Muscle of arm (tissue), 12 donors: ENCODE data around the gene TJAP1. TPM values are rescaled to one million over a fixed set of nuclear protein-coding genes. Genes with fewer than 3 reads are reported as not detected.
"Not testable (repeated sequence)": the region's sequence is repeated elsewhere in the genome, so short reads cannot be mapped to it uniquely, and the experiment has no call there.

Source experiments
- DNase-seq: peaks from one replicate; pipeline ENCODE4 v3.0.0-alpha.2; 2013
- polyA plus RNA-seq, 12 donors: library from polyadenylated mRNA; unstranded; fragments of 120-200 nt; gene quantifications; one replicate each; pipeline ENCODE4 v1.2.1, GENCODE V29; 2013; ENCODE audit not compliant: insufficient read length in 12 of 12

The TJAP1 gene
- polyA plus RNA-seq, 12 donors, result 21.2 to 38.0 (median 25.5) TPM; not detected in 1

DNA sequence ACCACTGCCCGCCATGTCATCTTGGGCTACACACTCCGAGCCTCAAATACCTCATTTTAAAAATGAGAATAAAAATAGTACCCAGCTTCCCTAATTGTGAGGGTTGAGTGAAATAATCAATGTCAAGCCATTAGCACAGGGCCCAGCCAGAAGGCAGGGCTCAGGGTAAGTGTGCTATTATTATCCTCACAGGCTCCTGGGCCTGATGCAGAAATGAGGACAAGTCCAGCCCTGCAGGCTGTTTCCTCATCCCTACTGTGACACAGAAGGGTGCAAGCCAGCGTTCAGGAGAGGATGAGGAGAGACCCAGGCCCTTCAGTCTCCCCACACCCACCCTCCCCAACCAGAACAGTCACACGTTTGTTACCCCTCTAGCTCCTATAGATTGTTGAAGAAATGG, 26.0 kb upstream of the TJAP1 start:
- no peak for DNase-seq

DNA sequence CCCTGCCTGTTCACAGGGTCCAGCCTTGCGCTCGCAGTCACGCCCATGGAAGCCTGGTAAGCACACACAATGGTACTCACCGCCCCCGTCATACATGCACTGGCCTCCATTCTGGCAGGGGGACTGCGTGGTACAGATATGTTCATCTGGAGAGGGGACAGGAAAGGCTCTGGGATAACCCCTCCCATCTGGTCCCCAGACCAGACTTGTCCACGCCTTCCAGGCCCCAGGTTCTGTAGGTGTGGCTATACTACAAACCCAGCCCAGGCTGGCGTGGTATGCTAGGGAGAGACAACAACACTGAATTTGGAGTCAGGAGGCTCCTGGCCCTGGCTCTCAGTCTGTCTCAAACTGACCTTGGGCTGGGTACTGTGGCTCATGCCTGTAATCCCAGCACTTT, 25.4 kb upstream of the TJAP1 start:
- DNase-seq, result no peak

DNA sequence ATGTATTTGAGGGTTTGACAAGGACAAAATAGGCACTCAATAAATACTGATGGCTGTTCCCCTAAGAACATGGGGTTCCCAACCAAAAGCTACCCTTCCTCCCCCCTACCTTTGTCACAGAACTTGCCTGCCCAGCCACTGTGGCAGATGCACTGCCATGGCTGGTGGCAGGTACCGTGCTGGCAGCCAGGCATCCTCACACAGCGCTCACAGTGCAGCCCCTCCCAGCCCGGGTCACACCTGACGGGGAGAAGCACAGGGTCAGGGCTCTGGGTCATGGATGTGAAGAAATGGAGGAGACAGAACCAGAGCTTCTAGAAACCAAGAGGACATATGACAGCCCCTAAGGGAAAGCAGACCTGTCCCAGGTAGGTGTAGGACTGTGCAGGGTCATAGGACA, 24.5 kb upstream of the TJAP1 start:
- DNase-seq, result no peak

DNA sequence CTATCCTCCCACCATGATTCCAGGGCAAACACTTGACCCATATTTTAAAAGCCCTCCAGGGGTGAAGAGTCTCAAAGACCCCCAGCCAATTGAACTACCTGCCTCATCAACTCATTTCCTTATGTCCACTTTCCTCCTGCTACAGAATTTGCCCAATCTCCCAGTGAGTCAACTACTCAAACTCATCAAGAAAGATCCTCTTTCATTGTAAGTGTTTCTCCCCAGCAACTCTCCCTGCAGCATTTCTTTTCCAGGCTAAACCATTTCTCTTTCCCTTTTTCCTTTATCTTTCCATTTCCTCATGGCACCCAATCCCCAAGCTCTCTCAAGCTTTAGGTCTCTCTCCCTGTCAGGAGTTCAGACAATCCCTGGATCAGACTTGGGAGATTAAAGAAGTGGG, 23.5 kb upstream of the TJAP1 start:
- no peak for DNase-seq

DNA sequence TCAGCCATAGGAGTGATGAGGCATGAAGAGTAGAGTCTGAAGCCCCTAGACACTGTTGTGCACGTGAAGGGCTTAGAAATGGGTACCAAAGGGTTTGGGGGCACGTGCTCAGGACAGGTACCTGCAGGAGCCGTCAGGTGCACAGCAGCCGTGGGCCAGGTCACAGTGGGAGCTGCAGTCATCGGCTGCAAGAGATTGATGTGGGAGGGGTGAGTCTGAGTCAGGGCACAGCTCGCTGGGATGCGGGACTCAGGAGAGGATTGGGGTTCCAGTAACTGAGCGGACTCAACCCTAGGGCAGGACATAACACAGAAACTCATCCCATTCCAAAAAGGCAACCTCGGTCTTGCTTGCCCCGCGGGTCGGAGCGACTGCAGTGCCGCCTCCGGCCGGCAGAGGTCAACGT, 23.1 kb upstream of the TJAP1 start:
- peak; percentile 85 for DNase-seq

DNA sequence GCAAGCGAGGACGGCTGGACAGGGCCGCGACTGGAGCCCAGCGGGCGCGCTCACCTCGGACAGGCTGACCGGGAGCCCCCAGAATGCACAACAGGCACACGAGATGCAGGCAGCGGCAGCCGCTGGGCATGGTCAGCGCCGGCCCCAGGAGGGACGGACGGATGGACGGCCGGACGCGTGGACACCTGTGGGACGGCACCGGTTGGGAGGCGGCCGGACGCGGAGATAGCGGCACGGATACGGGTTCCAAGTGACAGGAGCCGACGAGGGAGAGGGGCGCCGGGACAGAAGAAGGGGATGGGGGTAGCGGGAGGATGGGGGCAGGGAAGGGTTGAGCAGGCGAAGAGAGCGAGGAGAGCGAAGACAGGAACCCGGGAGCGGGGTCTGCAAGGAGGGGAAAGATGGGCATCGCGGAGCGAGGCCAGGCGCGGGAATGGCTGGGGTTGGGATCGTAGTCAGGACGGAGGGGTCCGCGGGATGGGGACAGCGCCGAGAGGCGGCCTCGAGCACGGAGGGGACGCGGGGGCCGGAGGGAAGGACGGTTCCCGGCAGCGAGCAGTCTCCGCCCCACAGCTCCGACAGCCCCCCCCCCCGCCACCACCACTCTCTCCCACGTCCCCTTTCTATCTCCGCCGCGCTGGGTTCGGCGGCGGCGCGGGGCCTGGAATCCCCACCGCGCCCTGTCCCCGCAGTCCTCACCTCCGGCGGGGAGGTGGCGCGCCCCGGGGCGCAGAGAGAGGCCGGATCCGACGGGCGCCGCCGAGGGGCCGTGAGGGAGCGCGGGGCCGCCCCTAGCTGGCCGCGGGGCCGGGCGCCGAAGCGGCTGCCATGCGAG, 22.5 kb upstream of the TJAP1 start:
- peak; percentile 16 for DNase-seq

DNA sequence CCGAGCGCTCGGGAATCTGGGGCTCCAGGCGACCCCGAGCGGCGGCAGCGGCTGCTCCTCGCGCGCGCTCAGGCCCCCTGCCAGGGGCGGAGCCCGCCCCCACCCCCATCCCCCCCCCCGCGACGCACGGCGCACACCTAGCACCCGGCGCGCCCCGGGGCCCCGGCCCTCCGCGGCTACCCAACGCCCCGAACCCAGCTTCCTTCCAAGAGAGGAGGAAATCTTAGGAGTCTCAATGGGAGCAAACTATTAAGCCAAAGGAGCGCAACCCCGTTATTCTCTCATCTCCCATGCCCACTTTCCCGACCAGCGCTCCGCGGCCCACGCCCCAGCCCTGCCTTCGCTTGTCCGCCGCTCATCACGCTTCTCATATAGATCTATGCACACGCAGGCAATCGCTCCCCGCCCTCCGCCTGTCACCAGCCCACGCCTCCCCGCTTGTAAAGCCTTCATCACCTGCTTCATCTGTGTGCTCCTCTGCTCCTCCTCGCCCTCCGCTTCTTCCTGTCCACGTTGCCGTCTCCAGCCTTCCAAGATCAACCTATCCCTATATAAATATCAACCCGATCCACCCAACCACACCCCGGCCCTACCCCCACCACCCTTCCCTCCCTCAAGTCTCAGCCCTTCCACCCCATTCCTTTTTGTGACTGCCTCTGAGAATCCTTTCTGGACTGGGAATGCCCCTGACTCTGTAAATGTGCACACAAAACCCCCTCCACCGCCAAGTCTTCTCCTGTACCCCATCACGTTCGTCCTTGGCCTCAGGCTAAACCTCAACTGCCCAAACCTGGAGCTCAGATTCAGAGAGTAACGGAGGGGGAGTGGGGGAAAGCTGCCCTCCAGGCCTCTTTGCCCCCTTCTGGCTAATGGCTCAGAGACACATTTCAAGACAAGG, 21.6 kb upstream of the TJAP1 start, which contains the start of gene DLK2:
TSS of gene DLK2 (minus strand) at position 18 of the 898 bp plus-strand sequence. CDS start 723 bp downstream, outside the sequence.
- DNase-seq, result no peak

DNA sequence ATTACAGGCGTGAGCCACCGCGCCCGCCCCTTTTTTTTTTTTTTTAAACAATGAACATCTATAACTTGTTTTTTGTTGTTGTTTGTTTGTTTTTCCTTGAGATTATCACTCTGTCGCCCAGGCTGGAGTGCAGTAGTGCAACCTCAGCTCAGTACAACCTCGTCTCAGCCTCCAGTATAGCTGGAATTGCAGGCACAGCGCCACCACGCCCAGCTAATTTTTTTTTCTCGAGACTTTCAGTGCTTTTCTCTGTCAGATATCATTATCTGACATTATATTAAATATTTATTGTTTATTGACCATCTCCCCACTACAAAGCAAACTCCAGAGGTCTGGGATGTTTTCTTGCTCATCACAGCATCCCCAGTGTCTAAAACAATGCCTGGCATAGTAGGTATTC, 19.7 kb upstream of the TJAP1 start:
- DNase-seq, result no peak

DNA sequence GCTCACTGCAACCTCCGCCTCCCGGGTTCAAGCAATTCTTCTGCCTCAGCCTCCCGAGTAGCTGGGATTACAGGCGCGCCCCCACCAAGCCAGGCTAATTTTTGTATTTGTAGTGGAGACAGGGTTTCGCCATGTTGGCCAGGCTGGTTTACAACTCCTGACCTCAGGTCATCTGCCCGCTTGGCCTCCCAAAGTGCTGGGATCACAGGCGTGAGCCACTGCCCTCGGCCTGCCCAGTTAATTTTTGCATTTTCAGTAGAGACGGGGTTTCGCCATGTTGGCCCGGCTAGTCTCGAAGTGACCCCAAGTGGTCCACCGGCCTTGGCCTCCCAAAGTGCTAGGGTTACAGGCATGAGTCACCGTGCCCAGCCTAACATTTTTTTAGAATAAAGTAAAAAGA, 19.2 kb upstream of the TJAP1 start:
- DNase-seq, result not testable (repeated sequence)

DNA sequence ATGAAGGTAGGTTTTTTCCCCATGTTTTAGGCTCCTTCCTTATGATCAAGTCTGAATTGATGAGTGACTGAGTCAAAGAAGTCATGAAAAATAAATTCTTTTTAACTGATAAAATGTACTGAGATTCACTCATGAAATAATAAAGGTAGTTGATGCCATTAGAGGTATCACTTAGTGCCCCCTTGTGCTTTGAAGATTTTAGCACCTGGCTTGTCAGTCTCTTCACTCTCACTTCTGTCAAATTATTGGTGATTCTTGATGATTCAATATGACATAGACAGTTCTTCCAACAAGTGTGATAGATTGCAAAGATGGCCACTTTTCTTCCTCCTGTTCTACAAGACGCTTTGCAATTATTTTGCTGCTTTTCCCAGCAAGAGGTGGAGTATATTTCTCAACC, 17.8 kb upstream of the TJAP1 start:
- no peak for DNase-seq

DNA sequence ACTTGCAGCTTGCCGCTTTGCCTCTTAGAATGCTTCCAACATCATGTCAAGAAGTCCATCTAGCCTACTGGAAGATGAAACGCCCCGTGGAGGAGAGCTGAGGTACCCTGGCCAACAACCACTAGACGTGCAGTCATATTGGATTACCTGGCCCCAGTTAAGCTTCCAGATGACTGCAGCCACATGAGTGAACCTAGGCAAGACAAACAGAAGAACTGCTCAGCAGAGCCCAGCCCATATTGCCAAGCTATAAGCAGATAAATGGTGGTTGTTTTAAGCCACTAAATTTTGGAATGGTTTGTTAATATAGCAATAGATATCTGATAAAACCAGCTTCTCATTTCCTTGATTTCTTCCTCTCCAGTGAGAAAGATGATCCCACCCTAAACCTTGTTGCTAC, 17.3 kb upstream of the TJAP1 start:
- no peak for DNase-seq

DNA sequence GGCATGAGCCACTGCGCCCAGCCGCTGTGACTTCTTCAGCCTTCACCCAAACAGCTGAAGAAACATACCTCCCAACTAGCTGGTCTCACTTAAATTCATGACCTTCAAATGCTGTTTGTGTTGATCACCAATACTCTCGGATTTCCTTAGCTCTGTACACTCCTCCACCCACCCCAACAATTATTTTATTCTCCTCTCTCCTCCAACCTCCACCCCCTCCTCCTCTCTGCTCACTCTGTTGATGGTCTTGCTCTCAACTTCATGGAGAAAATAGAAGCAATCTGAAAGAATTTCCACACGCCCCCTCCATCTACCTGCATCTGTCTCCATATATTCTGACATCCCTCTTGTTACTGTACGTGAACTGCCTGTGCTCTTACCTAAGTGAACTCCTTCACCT, 15.4 kb upstream of the TJAP1 start:
- no peak for DNase-seq

DNA sequence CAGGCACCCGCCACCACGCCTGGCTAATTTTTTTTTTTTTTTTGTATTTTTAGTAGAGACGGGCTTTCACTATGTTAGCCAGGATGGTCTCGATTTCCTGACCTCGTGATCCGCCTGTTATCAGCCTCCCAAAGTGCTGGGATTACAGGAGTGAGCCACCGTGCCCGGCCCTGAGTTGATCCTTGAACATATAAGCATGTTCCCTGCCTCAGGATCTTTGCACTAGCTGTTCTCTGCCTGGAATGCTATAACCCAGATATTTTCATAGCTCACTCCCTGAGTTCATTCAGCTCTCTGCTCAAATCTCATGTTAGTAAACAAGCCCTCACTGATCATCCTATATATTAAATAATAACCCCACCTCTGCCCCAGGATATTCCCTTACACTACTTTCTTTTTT, 13.0 kb upstream of the TJAP1 start:
- DNase-seq, result no peak

DNA sequence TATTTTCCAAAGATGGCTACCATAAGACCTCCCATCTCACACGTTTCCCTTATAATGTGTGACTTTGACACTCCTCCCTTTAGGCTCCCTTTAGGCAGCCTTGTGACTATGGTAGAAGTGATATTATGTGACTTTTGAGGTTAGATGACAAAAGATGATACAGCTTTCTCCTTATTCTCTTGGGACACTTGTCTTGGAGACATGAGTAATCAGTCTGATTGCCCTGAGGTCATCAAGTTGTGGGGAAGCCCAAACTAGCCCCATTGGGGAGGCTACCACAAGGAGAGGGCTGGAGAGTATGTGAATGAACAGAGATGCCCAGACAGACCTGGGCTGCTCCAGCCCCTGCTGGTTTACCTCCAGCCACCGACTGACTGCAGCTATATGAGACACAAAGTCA, 11.4 kb upstream of the TJAP1 start:
- no peak for DNase-seq

DNA sequence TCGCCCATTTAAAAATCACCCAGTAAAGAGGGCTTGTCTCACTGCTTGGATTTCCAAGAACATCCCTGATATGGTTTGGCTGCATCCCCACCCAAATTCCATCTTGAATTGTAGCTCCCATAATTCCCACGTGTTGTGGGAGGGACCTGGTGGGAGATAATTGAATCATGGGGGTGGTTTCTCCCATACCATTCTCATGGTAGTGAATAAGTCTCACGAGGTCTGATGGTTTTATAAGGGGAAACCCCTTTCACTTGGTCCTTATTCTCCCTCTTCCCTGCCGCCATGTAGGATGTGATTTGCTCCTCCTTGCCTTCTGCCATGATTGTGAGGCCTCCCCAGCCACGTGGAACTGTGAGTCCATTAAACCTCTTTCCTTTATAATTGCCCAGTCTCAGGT, 10.1 kb upstream of the TJAP1 start:
- not testable (repeated sequence) for DNase-seq

DNA sequence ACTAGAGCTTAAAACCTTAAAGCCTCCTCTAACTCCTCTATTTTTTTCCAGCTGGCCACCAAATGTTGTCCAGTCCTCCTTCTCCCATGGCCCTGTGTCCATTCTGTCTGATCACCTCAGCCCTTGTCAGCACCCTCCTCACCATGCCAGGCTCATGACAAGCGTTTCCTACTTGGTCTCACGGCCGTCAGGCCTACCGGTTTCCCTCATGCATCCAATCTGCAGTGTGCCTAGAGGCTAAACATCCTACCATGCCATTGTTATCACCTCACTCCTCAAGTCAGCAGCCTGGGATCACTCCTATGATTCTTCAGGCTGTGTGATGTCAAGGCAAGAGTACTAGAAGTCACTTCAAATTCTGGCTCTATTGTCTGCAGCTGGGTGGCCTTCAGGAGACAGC, 9.6 kb upstream of the TJAP1 start:
- DNase-seq, result no peak

DNA sequence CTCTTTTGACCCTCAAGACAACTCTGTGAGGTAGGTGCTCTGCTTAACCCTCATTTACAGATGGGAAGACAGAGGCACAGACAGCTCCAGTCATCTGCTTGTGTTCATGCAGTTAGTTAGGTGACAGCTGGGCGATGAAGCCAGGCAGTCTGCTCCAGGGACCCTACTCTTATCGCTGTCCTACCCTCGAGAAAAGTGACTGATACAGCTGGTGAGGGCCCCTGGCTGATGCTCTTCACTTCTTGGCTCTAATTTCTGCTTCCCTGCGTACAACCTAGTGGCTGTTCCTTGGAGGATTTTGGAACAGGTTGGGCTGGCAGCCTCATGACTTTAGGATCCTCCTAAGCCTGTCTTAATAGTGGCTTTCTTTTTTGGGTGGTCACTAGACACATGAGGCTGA, 9.1 kb upstream of the TJAP1 start:
- DNase-seq, result no peak

DNA sequence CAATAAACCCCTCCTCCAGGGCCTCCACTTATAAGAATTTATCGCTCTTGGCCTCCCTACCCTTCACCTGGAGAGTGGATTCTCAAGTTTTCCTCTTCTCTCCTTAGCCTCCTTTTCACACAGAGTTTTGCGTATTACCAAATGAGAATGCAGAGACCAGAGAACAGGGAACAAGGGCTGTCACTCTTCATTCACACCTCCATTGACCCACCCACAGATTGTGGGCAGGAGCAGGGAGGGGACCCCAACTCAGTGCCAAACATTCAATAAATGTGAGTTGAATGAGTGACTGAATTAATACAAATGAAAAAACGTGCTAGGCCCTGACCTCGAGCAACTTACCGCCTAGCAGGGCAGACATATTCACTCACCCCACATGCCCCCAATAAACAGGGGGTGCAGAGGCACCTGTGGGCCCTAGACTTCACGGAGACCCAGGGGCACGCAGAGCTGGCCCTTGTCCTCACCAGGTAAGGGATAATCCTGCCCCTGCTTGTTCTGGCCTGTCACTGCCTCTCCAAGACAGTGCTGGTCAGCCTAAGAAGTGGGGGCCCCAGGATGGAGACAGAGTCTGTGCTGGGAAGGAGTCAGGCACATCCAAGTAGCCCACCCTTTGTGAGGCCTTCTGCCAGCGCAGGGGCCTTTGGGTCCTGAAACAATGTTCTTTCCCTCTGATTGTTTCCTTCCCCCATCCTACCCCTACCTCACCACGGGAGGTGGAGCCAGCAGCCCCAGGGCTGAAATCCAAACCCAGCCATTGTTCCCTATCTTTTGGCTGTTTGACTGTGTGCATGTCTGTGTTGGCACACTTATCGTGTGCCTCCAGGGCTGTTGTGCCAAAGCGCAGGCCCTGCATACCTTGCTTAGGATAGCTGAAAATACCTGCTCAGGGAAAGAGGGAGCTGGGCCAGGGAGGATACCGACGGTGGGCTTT, 8.4 kb upstream of the TJAP1 start:
- no peak for DNase-seq

DNA sequence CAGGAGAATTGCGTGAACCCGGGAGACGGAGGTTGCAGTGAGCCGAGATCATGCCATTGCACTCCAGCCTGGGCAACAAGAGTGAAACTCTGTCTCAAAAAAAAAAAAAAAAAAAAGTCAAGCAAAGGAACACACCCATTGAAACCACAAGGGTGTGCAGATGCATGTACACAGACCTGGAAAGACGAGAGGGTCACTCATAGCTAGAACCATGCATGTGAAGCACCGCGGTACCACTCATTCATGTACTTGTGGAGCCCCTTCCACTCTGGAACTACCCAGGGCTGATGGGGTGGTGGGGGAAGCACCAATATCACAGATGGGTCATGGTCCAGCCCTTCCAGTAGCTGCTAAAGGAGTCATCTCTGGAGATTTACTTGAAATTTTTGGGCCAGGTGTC, 7.4 kb upstream of the TJAP1 start:
- DNase-seq, result no peak

DNA sequence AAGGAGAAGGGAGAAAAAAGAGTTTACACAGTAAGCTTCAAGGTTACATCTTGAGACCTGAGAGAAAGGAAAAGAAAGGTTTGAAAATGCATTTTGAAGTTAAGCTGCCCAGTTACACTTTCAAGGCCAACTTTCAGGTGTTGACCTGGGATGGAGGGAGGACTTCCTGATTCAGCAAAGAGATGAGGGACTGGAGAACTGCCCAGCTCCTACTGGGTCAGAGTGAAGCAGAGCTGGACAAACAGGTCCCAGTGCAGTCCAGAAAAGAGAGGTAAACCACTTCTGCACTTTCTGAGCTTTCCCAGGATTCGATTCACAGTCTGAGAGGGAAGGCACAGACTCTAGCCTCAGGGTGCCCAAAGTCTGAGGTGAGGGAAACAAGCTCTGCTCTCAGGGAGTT, 6.0 kb upstream of the TJAP1 start:
- DNase-seq, result no peak

DNA sequence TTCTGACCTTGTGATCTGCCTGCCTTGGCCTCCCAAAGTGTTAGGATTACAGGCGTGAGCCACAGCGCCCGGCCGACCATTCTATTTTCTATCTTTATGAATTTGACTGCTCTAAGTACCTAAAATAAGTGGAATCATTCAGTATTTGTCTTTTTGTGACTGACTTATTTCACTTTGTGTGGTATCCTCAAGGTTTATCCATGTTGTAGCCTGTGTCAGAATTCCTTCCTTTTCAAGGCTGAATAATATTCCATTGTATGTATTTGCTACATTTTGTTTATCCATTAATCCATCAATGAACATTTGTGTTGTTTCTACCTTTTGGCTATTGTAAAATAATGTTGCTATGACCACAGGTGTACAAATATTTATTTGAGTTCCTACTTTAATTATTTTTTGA, 4.9 kb upstream of the TJAP1 start:
- DNase-seq, result no peak

DNA sequence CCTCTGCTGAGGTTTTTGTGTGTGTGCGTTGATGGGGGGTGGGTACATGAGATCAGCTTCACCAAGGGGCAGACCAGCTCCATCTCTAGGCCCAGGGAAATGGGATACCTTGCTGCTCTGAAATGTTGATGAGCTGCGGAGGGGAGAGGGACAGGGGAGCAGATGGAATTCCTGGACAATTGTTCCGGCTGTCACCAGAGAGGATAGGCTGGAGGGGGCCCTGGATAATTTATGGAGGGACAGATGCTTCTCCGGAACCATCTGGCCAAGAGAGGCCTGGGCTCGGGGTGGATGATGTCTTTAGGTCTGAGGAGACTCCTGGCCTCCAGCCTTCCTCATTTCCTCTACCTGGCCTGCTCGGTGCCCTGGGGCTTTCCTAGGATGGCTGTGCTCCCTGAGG, 1.9 kb upstream of the TJAP1 start:
- no peak for DNase-seq
